Subcutaneous adipose tissue (tissue), 4 donors: ENCODE measurements around the gene RPN2. TPM values are rescaled to one million over a fixed set of nuclear protein-coding genes. Genes with fewer than 3 reads are reported as not detected.

ENCODE experiments used
- total RNA-seq, 4 donors: library from RNA; depleted of rRNA; stranded (reverse); fragments of >200 nt; gene quantifications; one replicate each; pipeline ENCODE4 v1.1.0, GENCODE V29; 2016
- TF ChIP-seq, protein P1 (sequence below): fragments of 450-650 bp; IDR thresholded peaks from one replicate; pipeline ENCODE4 v1.5.1; 2016; ENCODE audit warnings: low read depth, mild to moderate bottlenecking, control low read depth, antibody characterized with exemption, moderate library complexity

Gene RPN2
- total RNA-seq, 4 donors from 2014 or later: 65.6 to 130 (median 109) TPM

DNA sequence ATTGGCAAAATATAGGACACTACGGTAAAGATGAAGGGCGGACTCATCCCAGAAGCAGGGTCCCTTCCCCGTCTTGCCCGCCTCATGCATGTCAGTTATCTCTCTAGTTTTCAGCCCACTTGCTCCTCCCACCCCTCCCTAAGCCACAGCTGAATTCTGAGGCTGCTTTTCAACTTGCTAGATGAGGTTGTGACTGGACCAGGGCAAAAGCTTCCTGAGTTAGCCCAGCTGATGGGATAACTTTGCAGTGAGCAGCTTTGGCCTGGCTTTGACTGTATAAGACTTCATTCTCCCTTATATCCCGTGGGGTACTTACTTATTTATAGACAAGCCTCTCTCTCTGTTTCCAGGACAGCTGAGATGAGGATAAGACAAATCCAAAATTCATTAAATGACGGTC, 59.3 kb downstream of the RPN2 start:
- TF ChIP-seq, protein P1, sequence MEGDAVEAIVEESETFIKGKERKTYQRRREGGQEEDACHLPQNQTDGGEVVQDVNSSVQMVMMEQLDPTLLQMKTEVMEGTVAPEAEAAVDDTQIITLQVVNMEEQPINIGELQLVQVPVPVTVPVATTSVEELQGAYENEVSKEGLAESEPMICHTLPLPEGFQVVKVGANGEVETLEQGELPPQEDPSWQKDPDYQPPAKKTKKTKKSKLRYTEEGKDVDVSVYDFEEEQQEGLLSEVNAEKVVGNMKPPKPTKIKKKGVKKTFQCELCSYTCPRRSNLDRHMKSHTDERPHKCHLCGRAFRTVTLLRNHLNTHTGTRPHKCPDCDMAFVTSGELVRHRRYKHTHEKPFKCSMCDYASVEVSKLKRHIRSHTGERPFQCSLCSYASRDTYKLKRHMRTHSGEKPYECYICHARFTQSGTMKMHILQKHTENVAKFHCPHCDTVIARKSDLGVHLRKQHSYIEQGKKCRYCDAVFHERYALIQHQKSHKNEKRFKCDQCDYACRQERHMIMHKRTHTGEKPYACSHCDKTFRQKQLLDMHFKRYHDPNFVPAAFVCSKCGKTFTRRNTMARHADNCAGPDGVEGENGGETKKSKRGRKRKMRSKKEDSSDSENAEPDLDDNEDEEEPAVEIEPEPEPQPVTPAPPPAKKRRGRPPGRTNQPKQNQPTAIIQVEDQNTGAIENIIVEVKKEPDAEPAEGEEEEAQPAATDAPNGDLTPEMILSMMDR: no peak

DNA sequence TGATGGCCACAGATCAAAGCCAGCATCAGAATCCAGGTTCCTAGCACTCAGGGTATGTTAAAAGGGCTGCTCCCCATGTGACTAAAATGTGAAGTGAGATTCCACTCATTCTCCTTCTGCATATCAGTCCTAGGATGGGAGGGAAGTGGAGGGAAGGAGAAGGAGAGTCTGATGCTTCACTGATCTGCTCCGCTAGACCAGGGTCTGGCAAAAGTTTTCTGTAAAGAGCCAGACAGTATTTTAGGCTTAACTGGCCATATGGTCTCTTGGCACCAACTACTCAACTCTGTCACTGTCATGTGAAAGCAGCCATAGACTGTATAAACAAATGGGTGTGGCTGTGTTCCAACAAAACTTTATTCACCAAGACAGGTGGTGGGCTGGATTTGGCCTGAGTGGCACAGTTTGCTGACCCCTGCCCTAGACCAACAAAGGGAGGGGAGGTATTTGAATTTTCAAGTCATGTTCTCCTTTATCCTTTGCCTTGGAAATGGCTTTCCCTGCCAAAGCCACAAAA, 59.9 kb downstream of the RPN2 start:
- TF ChIP-seq, protein P1: no peak

DNA sequence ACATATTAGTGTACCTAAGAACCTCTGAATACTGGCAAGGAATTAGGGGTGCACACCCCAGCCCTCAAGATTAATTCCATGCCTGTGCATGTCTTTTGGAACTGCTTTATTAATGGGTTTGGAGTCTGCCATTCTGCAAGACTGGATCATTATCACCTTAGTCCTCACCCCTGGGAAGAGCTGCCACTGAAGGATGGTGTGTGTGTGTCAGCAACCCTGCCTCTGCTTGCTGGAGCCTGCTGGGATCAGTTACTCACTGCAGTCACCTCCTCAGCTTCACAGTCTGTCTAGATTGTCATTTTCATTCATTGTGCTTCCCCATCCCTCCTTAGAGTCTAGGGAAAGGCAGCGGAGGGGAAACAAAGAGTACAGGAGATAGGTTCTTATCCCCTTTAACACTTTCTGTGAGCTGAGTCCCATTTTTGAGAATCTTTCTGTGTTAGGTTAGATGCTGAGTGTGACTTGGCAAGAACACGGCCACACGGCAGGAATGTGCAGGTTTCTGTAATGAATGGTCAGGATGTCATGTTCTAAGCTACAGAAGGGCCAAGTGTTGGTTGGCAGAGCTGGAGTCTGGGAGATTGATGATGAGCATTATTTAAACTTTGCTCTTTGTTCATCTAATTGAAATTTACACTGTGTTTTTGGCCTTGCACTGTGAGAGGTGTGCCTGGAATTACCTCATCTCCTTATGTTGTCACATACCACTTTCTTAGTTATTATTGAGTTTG, 61.4 kb downstream of the RPN2 start:
- TF ChIP-seq, protein P1: no peak

DNA sequence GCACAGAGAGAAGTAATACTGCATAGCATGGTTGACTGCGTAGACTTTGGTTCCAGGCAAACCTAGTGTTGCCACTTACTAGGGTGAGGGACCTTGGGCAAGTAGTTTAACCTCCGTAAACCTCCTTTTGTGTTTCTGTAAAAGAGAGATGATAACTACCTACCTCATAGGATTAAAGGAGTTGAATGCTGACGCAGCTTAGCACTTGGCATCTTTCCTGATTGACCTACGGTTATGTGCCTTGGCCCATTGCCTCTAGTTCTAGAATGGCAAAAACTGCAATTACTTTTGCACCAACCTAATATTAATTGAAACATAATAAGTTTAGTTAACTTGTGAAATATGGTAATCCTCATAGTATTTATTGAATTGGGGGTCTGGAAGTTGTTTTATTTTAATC, 63.4 kb downstream of the RPN2 start:
- TF ChIP-seq, protein P1: no peak

DNA sequence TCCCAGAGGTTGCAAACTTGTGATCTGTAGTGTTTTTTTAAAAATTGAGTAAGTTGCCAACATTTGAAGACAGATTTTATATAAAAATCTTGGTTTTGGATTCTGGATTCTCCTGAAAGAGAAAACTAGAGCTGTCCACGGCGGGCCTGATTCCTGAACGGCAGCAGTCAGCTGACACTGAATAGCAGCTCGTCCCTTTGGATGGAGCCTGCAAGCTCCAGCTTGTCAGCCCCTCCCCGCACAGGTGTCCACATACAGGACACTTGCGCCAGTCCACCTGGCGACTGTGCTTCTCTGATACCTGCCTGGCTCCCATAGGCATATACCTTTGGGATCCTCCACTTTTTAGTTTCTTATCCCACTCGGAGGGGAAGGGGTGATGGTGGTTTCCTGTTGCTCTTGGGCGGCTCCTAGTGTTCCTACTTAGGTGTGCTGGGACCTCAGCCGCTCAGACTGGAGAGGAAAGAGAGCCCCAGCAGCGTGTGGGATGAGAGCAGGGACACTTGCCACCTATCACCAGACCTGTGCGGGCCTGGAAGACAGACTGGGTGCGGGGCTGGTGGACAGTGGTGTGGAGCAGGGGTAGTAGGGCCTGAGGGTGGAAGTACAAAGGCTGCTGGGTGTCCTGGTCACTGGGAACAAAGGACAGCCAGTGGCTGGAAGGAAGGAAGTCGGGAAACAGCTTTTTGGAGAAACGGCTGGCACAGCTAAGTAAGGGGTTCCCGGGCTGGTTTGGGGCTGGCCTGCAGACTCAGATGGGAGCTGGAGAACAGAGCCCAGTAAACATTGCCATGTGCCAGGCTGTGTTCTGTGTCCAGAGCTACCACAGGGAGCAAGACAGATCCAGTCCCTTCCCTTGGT, 64.2 kb downstream of the RPN2 start:
- TF ChIP-seq, protein P1: no peak

DNA sequence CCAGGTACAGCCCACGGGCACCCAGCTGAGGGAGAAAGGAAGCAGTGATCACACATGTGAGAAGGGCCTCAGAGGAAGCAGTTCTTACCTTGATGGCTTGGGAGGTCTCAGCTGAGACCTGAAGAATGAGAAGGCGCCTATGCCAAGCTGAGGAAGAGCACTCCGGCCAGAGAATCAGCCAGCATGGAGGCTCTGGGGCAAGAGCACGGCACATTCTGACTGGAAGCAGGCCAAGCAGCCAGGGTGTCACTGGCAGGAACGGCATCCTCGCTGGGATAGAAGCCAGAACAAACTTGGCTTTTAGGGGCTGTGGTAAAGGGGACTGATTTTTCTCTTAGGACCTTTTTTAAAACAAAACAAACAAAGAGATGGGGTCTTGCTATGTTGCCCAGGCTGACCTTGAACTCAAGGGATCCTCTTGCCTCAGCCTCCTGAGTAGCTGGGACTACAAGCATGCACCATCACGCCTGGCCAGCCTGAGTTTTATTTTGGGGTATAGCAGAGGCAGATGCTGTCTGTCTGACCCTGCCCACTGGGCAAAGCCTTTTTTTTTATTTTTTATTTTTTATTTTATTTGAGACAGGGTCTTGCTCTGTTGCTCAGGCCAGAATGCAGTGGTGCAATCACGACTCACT, 64.9 kb downstream of the RPN2 start:
- TF ChIP-seq, protein P1: no peak

DNA sequence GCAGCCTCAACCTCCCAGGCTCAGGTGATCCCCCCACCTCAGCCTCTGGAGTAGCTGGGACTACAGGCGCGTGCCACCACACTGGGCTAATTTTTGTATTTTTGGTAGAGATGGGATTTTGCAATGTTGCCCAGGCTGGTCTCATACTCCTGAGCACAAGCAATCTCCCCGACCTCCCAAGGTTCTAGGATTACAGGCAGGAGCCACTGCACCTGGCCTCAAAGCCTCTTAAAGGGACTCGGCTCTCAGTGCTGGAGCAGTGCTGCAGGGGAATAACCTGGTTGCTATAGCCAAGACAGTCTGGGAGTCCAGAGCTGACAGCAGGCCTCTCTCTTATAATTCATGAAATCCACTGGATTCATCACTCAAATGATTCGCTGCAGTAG, 65.4 kb downstream of the RPN2 start:
- TF ChIP-seq, protein P1: no peak
